H1 (cell line): ENCODE results near the gene KIF22. TPM values are rescaled to one million over a fixed set of nuclear protein-coding genes. Genes with fewer than 3 reads are reported as not detected.

ENCODE experiments used
- CTCF ChIA-PET: fragments of 300-600 bp; sonication (Branson Sonifier 250); formaldehyde crosslinking; loops from one replicate; lab custom pipeline; 2021; ENCODE audit not compliant: partially characterized antibody; lab: Charles Lee
- POLR2A ChIA-PET: fragments of 300-600 bp; sonication (Branson Sonifier 250); formaldehyde crosslinking; loops from one replicate; lab custom pipeline; 2021; ENCODE audit warnings: inconsistent platforms; ENCODE audit not compliant: partially characterized antibody; lab: Charles Lee
- DNase-seq, 2 experiments: peaks; one replicate each; pipeline versions ENCODE4 v3.0.0 to v3.0.0-alpha.2; 2010 to 2022; ENCODE audit warnings: low spot score in 2 of 2, low read depth in 1 of 2, mixed read lengths in 1 of 2
- FAIRE-seq: peaks from 2 replicates; lab custom pipeline; 2011; peaks lifted over from hg19 to GRCh38; lab: Jason Lieb, UNC
- H2AFZ ChIP-seq: 2 replicates; pipeline ENCODE4 v1.8.1; 2012; ENCODE audit warnings: low read length, inconsistent platforms
- H2AK5ac ChIP-seq: 2 replicates; pipeline ENCODE4 v1.6.1; 2013; ENCODE audit warnings: low read depth, low read length
- H2BK120ac ChIP-seq: replicated peaks from 2 replicates; pipeline ENCODE3; 2013; ENCODE audit warnings: low read depth, low read length, inconsistent platforms
- H2BK12ac ChIP-seq: 2 replicates; pipeline ENCODE4 v1.6.1; 2013; ENCODE audit warnings: low read depth, low read length
- H2BK15ac ChIP-seq: 2 replicates; pipeline ENCODE4 v1.6.1; 2013; ENCODE audit warnings: low read length
- H2BK20ac ChIP-seq: 2 replicates; pipeline ENCODE4 v1.6.1; 2013; ENCODE audit warnings: low read length
- H2BK5ac ChIP-seq: 2 replicates; pipeline ENCODE4 v1.6.1; 2013; ENCODE audit warnings: low read depth, low read length
- H3K14ac ChIP-seq: 2 replicates; pipeline ENCODE4 v1.6.1; 2013; ENCODE audit warnings: inconsistent platforms; ENCODE audit not compliant: insufficient read length
- H3K18ac ChIP-seq: 2 replicates; pipeline ENCODE4 v1.6.1; 2013; ENCODE audit warnings: low read length; ENCODE audit errors: extremely low read depth
- H3K23ac ChIP-seq: 2 replicates; pipeline ENCODE4 v1.6.1; 2013; ENCODE audit warnings: inconsistent platforms; ENCODE audit not compliant: insufficient read length
- H3K23me2 ChIP-seq: 2 replicates; pipeline ENCODE4 v1.6.1; 2013; ENCODE audit warnings: low read depth, low read length
- H3K27ac ChIP-seq: 2 replicates; pipeline ENCODE4 v1.6.1; 2011; ENCODE audit warnings: low read depth, low read length, inconsistent platforms
- H3K27me3 ChIP-seq, 4 experiments: replicated peaks in 1 of 4; 1 replicate in 1 of 4; 2 replicates in 3 of 4; pipeline versions ENCODE4 v1.6.1 to v1.8.1; 2011 to 2013; ENCODE audit warnings: low read length in 3 of 4, mild to moderate bottlenecking in 3 of 4, inconsistent platforms in 2 of 4, mixed read lengths in 2 of 4, moderate library complexity in 1 of 4; ENCODE audit not compliant: control insufficient read depth in 3 of 4, insufficient read depth in 3 of 4; ENCODE audit errors: extremely low read depth in 1 of 4
- H3K36me3 ChIP-seq, 4 experiments: 2 replicates each; pipeline versions ENCODE4 v1.6.1 to v1.8.1; 2011 to 2013; ENCODE audit warnings: mild to moderate bottlenecking in 4 of 4, low read length in 3 of 4, moderate library complexity in 2 of 4, control low read depth in 1 of 4, inconsistent platforms in 1 of 4; ENCODE audit not compliant: insufficient read depth in 4 of 4, control insufficient read depth in 2 of 4
- H3K4ac ChIP-seq: replicated peaks from 2 replicates; pipeline ENCODE3; 2013; ENCODE audit warnings: low read length, low read depth, mixed read lengths, inconsistent platforms; ENCODE audit not compliant: insufficient read length
- H3K4me1 ChIP-seq, 4 experiments: replicated peaks in 1 of 4; 1 replicate in 1 of 4; 2 replicates in 3 of 4; pipeline versions ENCODE4 v1.6.1 to v1.8.1; 2011 to 2013; ENCODE audit warnings: low read length in 3 of 4, inconsistent platforms in 2 of 4, mixed read lengths in 1 of 4; ENCODE audit not compliant: insufficient read depth in 4 of 4, control insufficient read depth in 3 of 4
- H3K4me2 ChIP-seq, 2 experiments: 2 replicates each; pipeline versions ENCODE4 v1.6.1 to v1.8.1; 2011 to 2013; ENCODE audit warnings: low read depth in 2 of 2, low read length in 2 of 2, control low read depth in 1 of 2, inconsistent platforms in 1 of 2, mild to moderate bottlenecking in 1 of 2; ENCODE audit not compliant: insufficient read depth in 1 of 2
- H3K4me3 ChIP-seq, 4 experiments: fragments of 200-600, 300-600 bp in 1 of 4; sonication (generic), shearing (Covaris generic), sonication (Bioruptor Twin) in 1 of 4; 2 replicates each; pipeline versions ENCODE4 v1.5.1 to v1.8.1; 2011 to 2016; ENCODE audit warnings: low read length in 4 of 4, low read depth in 3 of 4, control low read depth in 2 of 4, inconsistent platforms in 2 of 4, mild to moderate bottlenecking in 2 of 4, mixed read lengths in 1 of 4, moderate library complexity in 1 of 4; ENCODE audit not compliant: insufficient read depth in 2 of 4; ENCODE audit errors: extremely low read depth in 1 of 4
- H3K56ac ChIP-seq: replicated peaks from 2 replicates; pipeline ENCODE3; 2013; ENCODE audit warnings: low read depth, mild to moderate bottlenecking, mixed read lengths, low read length, inconsistent platforms; ENCODE audit not compliant: insufficient read length
- H3K79me1 ChIP-seq: 2 replicates; pipeline ENCODE4 v1.6.1; 2013; ENCODE audit warnings: low read depth, low read length, control low read depth
- H3K79me2 ChIP-seq, 2 experiments: 2 replicates each; pipeline versions ENCODE4 v1.6.1 to v1.8.1; 2012 to 2013; ENCODE audit warnings: low read length in 2 of 2, mild to moderate bottlenecking in 2 of 2, inconsistent platforms in 1 of 2; ENCODE audit not compliant: insufficient read depth in 2 of 2, control insufficient read depth in 1 of 2
- H3K9ac ChIP-seq, 4 experiments: replicated peaks in 1 of 4; 1 replicate in 1 of 4; 2 replicates in 3 of 4; pipeline versions ENCODE4 v1.6.1 to v1.8.1; 2011 to 2013; ENCODE audit warnings: low read depth in 3 of 4, low read length in 3 of 4, control low read depth in 2 of 4, mild to moderate bottlenecking in 2 of 4, moderate library complexity in 2 of 4, inconsistent platforms in 1 of 4; ENCODE audit errors: extremely low read depth in 1 of 4
- H3K9me3 ChIP-seq, 2 experiments: 2 replicates each; pipeline versions ENCODE4 v1.6.1 to v1.8.1; 2012 to 2013; ENCODE audit warnings: mild to moderate bottlenecking in 2 of 2, moderate library complexity in 2 of 2, control low read depth in 1 of 2, inconsistent platforms in 1 of 2, low read depth in 1 of 2, low read length in 1 of 2, mixed read lengths in 1 of 2; ENCODE audit not compliant: insufficient read depth in 2 of 2
- H4K20me1 ChIP-seq, 2 experiments: replicated peaks in 1 of 2; 2 replicates each; pipeline versions ENCODE3 to v1.8.1; 2011 to 2013; ENCODE audit warnings: inconsistent platforms in 2 of 2, low read length in 2 of 2, mild to moderate bottlenecking in 1 of 2; ENCODE audit not compliant: insufficient read depth in 2 of 2, control insufficient read depth in 1 of 2
- H4K5ac ChIP-seq: 2 replicates; pipeline ENCODE4 v1.6.1; 2013; ENCODE audit warnings: low read length, low read depth, mixed read lengths, inconsistent platforms; ENCODE audit not compliant: insufficient read length
- H4K8ac ChIP-seq: 2 replicates; pipeline ENCODE4 v1.8.0; 2013; ENCODE audit warnings: mild to moderate bottlenecking, moderate library complexity, low read length, inconsistent platforms; ENCODE audit not compliant: insufficient read depth; ENCODE audit errors: extremely low read depth
- H4K91ac ChIP-seq: replicated peaks from 2 replicates; pipeline ENCODE3; 2013; ENCODE audit warnings: low read length, mixed read lengths, inconsistent platforms; ENCODE audit not compliant: insufficient read length
- ATF2 ChIP-seq: IDR thresholded peaks from 2 replicates; pipeline ENCODE4 v1.6.1; 2012; ENCODE audit warnings: low read length, inconsistent platforms
- ATF3 ChIP-seq: IDR thresholded peaks from 2 replicates; pipeline ENCODE4 v1.6.1; 2011; ENCODE audit warnings: low read depth, mild to moderate bottlenecking, low read length; ENCODE audit not compliant: insufficient read depth
- BACH1 ChIP-seq: IDR thresholded peaks from 2 replicates; pipeline ENCODE4 v1.6.1; 2012; ENCODE audit warnings: low read length, improper control_type of control experiment
- KDM1A ChIP-seq: fragments of 200-600, 300-600 bp; sonication (generic); IDR thresholded peaks from 2 replicates; pipeline ENCODE4 v1.7.1; 2016; ENCODE audit warnings: mild to moderate bottlenecking, low read length, borderline replicate concordance
- KDM4A ChIP-seq: IDR thresholded peaks from one replicate; pipeline ENCODE4 v1.7.1; 2012; ENCODE audit warnings: low read depth, mild to moderate bottlenecking, moderate library complexity, low read length, inconsistent platforms; ENCODE audit not compliant: severe bottlenecking
- NANOG ChIP-seq: IDR thresholded peaks from 2 replicates; pipeline ENCODE4 v1.6.1; 2011; ENCODE audit warnings: low read length, low read depth, mild to moderate bottlenecking, inconsistent platforms; ENCODE audit not compliant: insufficient read depth, poor library complexity, severe bottlenecking
- TAF1 ChIP-seq: IDR thresholded peaks from 2 replicates; pipeline ENCODE4 v1.6.1; 2011; ENCODE audit warnings: mild to moderate bottlenecking, low read depth, low read length
- TCF12 ChIP-seq: IDR thresholded peaks from 2 replicates; pipeline ENCODE4 v1.6.1; 2011; ENCODE audit warnings: low read depth, mild to moderate bottlenecking, low read length
- WGBS, 2 experiments: shearing (Covaris generic) in 1 of 2; methylation state at CpG; one replicate each; pipeline versions ENCODE4 v1.1.6 to v1.1.7; 2013 to 2015; ENCODE audit warnings: low lambda C conversion rate in 2 of 2, mixed read lengths in 2 of 2, inconsistent platforms in 1 of 2, low coverage in 1 of 2, missing lambda C conversion rate in 1 of 2; ENCODE audit not compliant: insufficient replicate concordance in 2 of 2, insufficient coverage in 1 of 2, insufficient read length in 1 of 2; ENCODE audit errors: extremely low coverage in 1 of 2, missing lambda C conversion rate in 1 of 2; 5-methylcytosine and 5-hydroxymethylcytosine counted together
- polyA plus RNA-seq, 7 experiments: library from polyadenylated mRNA; depleted of rRNA in 3 of 7; stranded (reverse) in 5 of 7; unstranded in 2 of 7; fragments of >200 nt in 5 of 7; fragments of 200-250 nt in 2 of 7; gene quantifications; 1 replicate in 5 of 7; 2 replicates in 1 of 7; 4 replicates in 1 of 7; pipeline versions ENCODE4 v1.2.1 to v1.2.3, GENCODE V29; 2011 to 2013; ENCODE audit warnings: missing spikeins in 2 of 7, mixed read lengths in 2 of 7
- total RNA-seq: library from RNA; stranded (reverse); fragmentation: NEBNext Ultra II Directional; extraction: Animal tissue kit (Norgen Biotek cat#: 25700); gene quantifications from 2 replicates; pipeline ENCODE4 v1.2.1, GENCODE V29; 2021

Gene KIF22
- total and polyA plus RNA-seq, 2 of the 8 experiments (the other 6 are each of a cell fraction or from before 2014, with no cell fraction given), result 139 to 142 TPM

- Histone ChIP-seq H2AK5ac (no peak overlapping the region), H3K23me2 (no peaks in the 10 kb centered on the region), H3K4me3 (no peak overlapping the region), H3K23ac (no peak overlapping the region), H2BK20ac (no peak overlapping the region), H3K27ac (no peak overlapping the region), H3K4ac (no peak overlapping the region), H4K20me1 (no peaks in the 10 kb centered on the region), H3K4me2 (no peak overlapping the region), H2BK12ac (no peak overlapping the region), H3K14ac (no peak overlapping the region), H2AFZ (no peak overlapping the region), H3K27me3 (no peaks in the 10 kb centered on the region), H3K36me3 (no peaks in the 10 kb centered on the region), H4K5ac (no peak overlapping the region), H3K9me3 (no peaks in the 10 kb centered on the region), H3K9ac (no peak overlapping the region), H3K18ac (no peak overlapping the region), H2BK120ac (no peak overlapping the region), H3K4me1 (no peaks in the 10 kb centered on the region), H2BK15ac (no peak overlapping the region), H2BK5ac (no peak overlapping the region), H4K8ac (no peak overlapping the region), H4K91ac (no peak overlapping the region), H3K56ac (no peak overlapping the region), H3K79me1 (no peaks in the 10 kb centered on the region), H3K79me2 (no peaks in the 10 kb centered on the region)
- DNase-seq, result no peak
- WGBS, 2 experiments, result 95% methylated on average over 6 of the region's 6 CpGs; no CpG with 5 or more reads in 1 of the 2 experiments
- no peak for FAIRE-seq
- POLR2A ChIA-PET, result no interaction called here
- TF ChIP-seq NANOG, result no peak
- TF ChIP-seq ATF2, result no peak
- TF ChIP-seq BACH1, result no peak
- no peak for TF ChIP-seq KDM1A
- no peak for TF ChIP-seq ATF3
- TF ChIP-seq KDM4A, result no peak
- no peak for TF ChIP-seq TCF12
- TF ChIP-seq TAF1, result no peak
- CTCF ChIA-PET, result interaction anchor here (1.1 kb wide), 1 partner anchor 85 kb away, joined by 5 read pairs; no protein-coding TSS in a partner anchor
These were observed 27.2 kb upstream of the KIF22 start for GRCh38 chr16:29763326-29763725.
